H9 (cell line): ENCODE data around the gene INSYN1. TPM values are rescaled to one million over a fixed set of nuclear protein-coding genes. Genes with fewer than 3 reads are reported as not detected.

Experiments used
- DNase-seq: peaks from one replicate; pipeline ENCODE4 v3.0.0-alpha.2; 2017
- H2AFZ ChIP-seq: one replicate; pipeline ENCODE4 v1.6.1; 2013; ENCODE audit warnings: mild to moderate bottlenecking, low read length, control low read depth, moderate library complexity
- H2AK5ac ChIP-seq: 2 replicates; pipeline ENCODE4 v1.6.1; 2013; ENCODE audit warnings: low read length, control low read depth, mixed read lengths; ENCODE audit not compliant: insufficient read length
- H2BK120ac ChIP-seq: one replicate; pipeline ENCODE4 v1.6.1; 2013; ENCODE audit warnings: low read depth, mild to moderate bottlenecking, low read length, control low read depth, inconsistent platforms; ENCODE audit not compliant: poor library complexity, severe bottlenecking
- H2BK12ac ChIP-seq: 2 replicates; pipeline ENCODE4 v1.6.1; 2013; ENCODE audit warnings: low read length, control low read depth, mixed read lengths, low read depth; ENCODE audit not compliant: insufficient read length
- H2BK15ac ChIP-seq: 2 replicates; pipeline ENCODE4 v1.6.1; 2013; ENCODE audit warnings: low read depth, low read length, control low read depth
- H2BK20ac ChIP-seq: one replicate; pipeline ENCODE4 v1.6.1; 2013; ENCODE audit warnings: low read depth, mild to moderate bottlenecking, low read length, control low read depth, inconsistent platforms; ENCODE audit not compliant: poor library complexity, severe bottlenecking
- H2BK5ac ChIP-seq: 2 replicates; pipeline ENCODE4 v1.6.1; 2013; ENCODE audit warnings: low read length, control low read depth, mixed read lengths; ENCODE audit not compliant: insufficient read length
- H3K14ac ChIP-seq: 2 replicates; pipeline ENCODE4 v1.6.1; 2013; ENCODE audit warnings: low read length, control low read depth; ENCODE audit not compliant: insufficient read depth
- H3K18ac ChIP-seq: 2 replicates; pipeline ENCODE4 v1.6.1; 2013; ENCODE audit warnings: low read depth, mild to moderate bottlenecking, mixed read lengths, low read length, control low read depth; ENCODE audit not compliant: insufficient read length
- H3K23ac ChIP-seq: 2 replicates; pipeline ENCODE4 v1.6.1; 2013; ENCODE audit warnings: low read length, control low read depth, mixed read lengths, low read depth; ENCODE audit not compliant: insufficient read length
- H3K23me2 ChIP-seq: 2 replicates; pipeline ENCODE4 v1.6.1; 2013; ENCODE audit warnings: low read depth, mild to moderate bottlenecking, mixed read lengths, low read length, control low read depth; ENCODE audit not compliant: insufficient read length, poor library complexity, severe bottlenecking
- H3K27ac ChIP-seq: 2 replicates; pipeline ENCODE4 v1.5.1; 2013; ENCODE audit warnings: low read length, control low read depth, mixed read lengths, low read depth; ENCODE audit not compliant: insufficient read length
- H3K27me3 ChIP-seq: 2 replicates; pipeline ENCODE4 v1.6.1; 2013; ENCODE audit warnings: low read length, control low read depth, inconsistent platforms; ENCODE audit not compliant: insufficient read depth
- H3K4ac ChIP-seq: 2 replicates; pipeline ENCODE4 v1.6.1; 2013; ENCODE audit warnings: low read depth, mild to moderate bottlenecking, control low read depth, inconsistent platforms, low read length, moderate library complexity
- H3K4me1 ChIP-seq: 2 replicates; pipeline ENCODE4 v1.6.1; 2013; ENCODE audit warnings: low read length, control low read depth, inconsistent platforms; ENCODE audit not compliant: insufficient read depth
- H3K4me2 ChIP-seq: 2 replicates; pipeline ENCODE4 v1.6.1; 2013; ENCODE audit warnings: low read length, control low read depth, mixed read lengths; ENCODE audit not compliant: insufficient read length, insufficient read depth
- H3K56ac ChIP-seq: 2 replicates; pipeline ENCODE4 v1.6.1; 2013; ENCODE audit warnings: low read depth, mild to moderate bottlenecking, mixed read lengths, low read length, control low read depth; ENCODE audit not compliant: insufficient read length
- H3K79me1 ChIP-seq: 2 replicates; pipeline ENCODE4 v1.6.1; 2013; ENCODE audit warnings: low read depth, mild to moderate bottlenecking, moderate library complexity, low read length, control low read depth, inconsistent platforms; ENCODE audit not compliant: insufficient read depth, poor library complexity, severe bottlenecking
- H3K79me2 ChIP-seq: 2 replicates; pipeline ENCODE4 v1.6.1; 2013; ENCODE audit warnings: low read length, control low read depth, inconsistent platforms; ENCODE audit not compliant: insufficient read depth
- H3K9ac ChIP-seq: 2 replicates; pipeline ENCODE4 v1.6.1; 2013; ENCODE audit warnings: low read length, control low read depth, mixed read lengths; ENCODE audit not compliant: insufficient read length; ENCODE audit errors: extremely low read depth
- H3K9me3 ChIP-seq: one replicate; pipeline ENCODE4 v1.6.1; 2013; ENCODE audit warnings: low read depth, low read length, inconsistent platforms; ENCODE audit not compliant: control insufficient read depth
- H3T11ph ChIP-seq: one replicate; pipeline ENCODE4 v1.6.1; 2013; ENCODE audit warnings: mild to moderate bottlenecking, low read length, control low read depth, inconsistent platforms
- H4K20me1 ChIP-seq: one replicate; pipeline ENCODE4 v1.6.1; 2013; ENCODE audit not compliant: control insufficient read depth, insufficient read length, insufficient read depth
- H4K5ac ChIP-seq: 2 replicates; pipeline ENCODE4 v1.6.1; 2013; ENCODE audit warnings: low read depth, mild to moderate bottlenecking, mixed read lengths, low read length, control low read depth; ENCODE audit not compliant: insufficient read length
- H4K8ac ChIP-seq: replicated peaks from 2 replicates; pipeline ENCODE4 v1.6.1; 2013; ENCODE audit warnings: low read length, control low read depth, mixed read lengths, low read depth; ENCODE audit not compliant: insufficient read length
- H4K91ac ChIP-seq: 2 replicates; pipeline ENCODE4 v1.6.1; 2013; ENCODE audit warnings: low read depth, mild to moderate bottlenecking, moderate library complexity, mixed read lengths, low read length, control low read depth; ENCODE audit not compliant: insufficient read length
- H3K27ac Mint-ChIP-seq, 3 experiments: 2 replicates in 2 of 3; 3 replicates in 1 of 3; pipeline ENCODE4 v1.8.0; 2020 to 2021; ENCODE audit warnings: mixed read lengths in 3 of 3, mild to moderate bottlenecking in 1 of 3, moderate library complexity in 1 of 3
- H3K27me3 Mint-ChIP-seq: 2 replicates; pipeline ENCODE4 v1.8.0; 2021; ENCODE audit warnings: low read depth, mild to moderate bottlenecking, moderate library complexity, mixed read lengths
- H3K36me3 Mint-ChIP-seq, 3 experiments: 2 replicates in 2 of 3; 3 replicates in 1 of 3; pipeline ENCODE4 v1.8.0; 2020 to 2021; ENCODE audit warnings: low read depth in 3 of 3, mixed read lengths in 3 of 3; ENCODE audit not compliant: insufficient read depth in 1 of 3
- H3K4me1 Mint-ChIP-seq, 2 experiments: 2 replicates each; pipeline ENCODE4 v1.8.0; 2020; ENCODE audit warnings: mixed read lengths in 2 of 2
- H3K4me3 Mint-ChIP-seq, 2 experiments: 2 replicates in 1 of 2; 3 replicates in 1 of 2; pipeline ENCODE4 v1.8.0; 2020 to 2021; ENCODE audit warnings: mild to moderate bottlenecking in 2 of 2, mixed read lengths in 2 of 2, moderate library complexity in 1 of 2
- H3K9me3 Mint-ChIP-seq, 2 experiments: 2 replicates in 1 of 2; 3 replicates in 1 of 2; pipeline ENCODE4 v1.8.0; 2020; ENCODE audit warnings: mild to moderate bottlenecking in 2 of 2, mixed read lengths in 2 of 2, moderate library complexity in 1 of 2
- WGBS: extraction: QIAGEN DNeasy Blood & Tissue Kit; methylation state at CpG from one replicate; pipeline ENCODE4 v1.1.7; 2013; ENCODE audit warnings: missing lambda C conversion rate, low lambda C conversion rate, mixed read lengths; ENCODE audit not compliant: insufficient read length; ENCODE audit errors: extremely low coverage; 5-methylcytosine and 5-hydroxymethylcytosine counted together
- total RNA-seq: library from RNA; stranded (reverse); gene quantifications from 2 replicates; pipeline ENCODE4 v1.2.1, GENCODE V29; 2021
- TF ChIP-seq, protein P1 (sequence below): fragments of 200-600 bp; sonication (generic); conservative IDR thresholded peaks from 3 replicates; pipeline ENCODE4 v1.8.0; 2021; ENCODE audit warnings: antibody characterized with exemption, mild to moderate bottlenecking

Gene INSYN1
- total RNA-seq, 1 experiment from 2014 or later: 1.9 TPM

DNA sequence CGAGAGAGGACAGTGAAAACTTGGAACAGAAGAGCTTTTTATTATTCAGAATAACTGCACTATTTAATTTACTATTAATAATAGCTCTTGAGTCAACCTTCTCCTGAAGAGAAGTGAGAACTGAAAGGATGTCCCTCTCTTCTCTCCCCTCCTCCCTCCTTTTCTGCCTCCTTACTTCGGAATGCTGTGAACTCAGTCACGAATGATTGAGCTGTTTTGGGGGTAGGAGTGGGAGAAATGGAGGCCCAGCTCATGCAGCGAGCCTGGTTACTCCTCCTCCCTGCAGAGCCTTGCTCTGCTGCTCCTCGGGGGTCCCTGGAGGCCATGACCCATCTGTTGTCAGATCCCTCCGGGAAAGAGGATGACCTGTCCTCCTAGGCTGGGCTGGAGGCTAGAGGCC, 20.3 kb upstream of the INSYN1 start:
- no peak overlapping the region for H2BK5ac ChIP-seq
- no peaks in the 10 kb centered on the region; the same call in 1 of the 2 replicates for H3K4me1 ChIP-seq
- no peak overlapping the region for H3K9ac ChIP-seq
- Mint-ChIP-seq H3K36me3 (no peaks in the 10 kb centered on the region), H3K4me1 (peaks cover 11 to 29% of the 10 kb centered on the region in 2 experiments), H3K4me3 (no peak overlapping the region), H3K27ac (no peak overlapping the region), H3K9me3 (no peaks in the 10 kb centered on the region), H3K27me3 (no peaks in the 10 kb centered on the region; the same call in 1 of the 2 replicates)
- H3K79me1 ChIP-seq: no peaks in the 10 kb centered on the region
- H3K18ac ChIP-seq: no peak overlapping the region
- no peak overlapping the region for H3T11ph ChIP-seq
- no peak overlapping the region for H3K4me2 ChIP-seq
- no CpG with 5 or more reads among the region's 6 CpGs for WGBS
- TF ChIP-seq, protein P1, sequence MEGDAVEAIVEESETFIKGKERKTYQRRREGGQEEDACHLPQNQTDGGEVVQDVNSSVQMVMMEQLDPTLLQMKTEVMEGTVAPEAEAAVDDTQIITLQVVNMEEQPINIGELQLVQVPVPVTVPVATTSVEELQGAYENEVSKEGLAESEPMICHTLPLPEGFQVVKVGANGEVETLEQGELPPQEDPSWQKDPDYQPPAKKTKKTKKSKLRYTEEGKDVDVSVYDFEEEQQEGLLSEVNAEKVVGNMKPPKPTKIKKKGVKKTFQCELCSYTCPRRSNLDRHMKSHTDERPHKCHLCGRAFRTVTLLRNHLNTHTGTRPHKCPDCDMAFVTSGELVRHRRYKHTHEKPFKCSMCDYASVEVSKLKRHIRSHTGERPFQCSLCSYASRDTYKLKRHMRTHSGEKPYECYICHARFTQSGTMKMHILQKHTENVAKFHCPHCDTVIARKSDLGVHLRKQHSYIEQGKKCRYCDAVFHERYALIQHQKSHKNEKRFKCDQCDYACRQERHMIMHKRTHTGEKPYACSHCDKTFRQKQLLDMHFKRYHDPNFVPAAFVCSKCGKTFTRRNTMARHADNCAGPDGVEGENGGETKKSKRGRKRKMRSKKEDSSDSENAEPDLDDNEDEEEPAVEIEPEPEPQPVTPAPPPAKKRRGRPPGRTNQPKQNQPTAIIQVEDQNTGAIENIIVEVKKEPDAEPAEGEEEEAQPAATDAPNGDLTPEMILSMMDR: no peak
- H4K8ac ChIP-seq: no peak overlapping the region
- no peak overlapping the region for H4K91ac ChIP-seq
- H3K27me3 ChIP-seq: no peaks in the 10 kb centered on the region
- H2BK120ac ChIP-seq: no peak overlapping the region
- H2BK20ac ChIP-seq: no peak overlapping the region
- H3K56ac ChIP-seq: no peak overlapping the region
- no peak overlapping the region for H2AK5ac ChIP-seq
- no peak overlapping the region for H3K4ac ChIP-seq
- no peaks in the 10 kb centered on the region for H4K20me1 ChIP-seq
- no peak overlapping the region for H2AFZ ChIP-seq
- no peaks in the 10 kb centered on the region for H3K9me3 ChIP-seq
- H3K23ac ChIP-seq: no peak overlapping the region
- no peak overlapping the region; the same call in 1 of the 2 replicates for H3K14ac ChIP-seq
- no peak overlapping the region for H2BK15ac ChIP-seq
- H3K23me2 ChIP-seq: no peaks in the 10 kb centered on the region
- H4K5ac ChIP-seq: no peak overlapping the region
- DNase-seq: no peak
- H3K27ac ChIP-seq: no peak overlapping the region
- no peak overlapping the region for H2BK12ac ChIP-seq
- no peaks in the 10 kb centered on the region for H3K79me2 ChIP-seq
